ENCODE data around the gene ZNF544.

GRCh38 chr19:58248886-58249285 lies 20.2 kb downstream of the ZNF544 start:
- no peak for TF ChIP-seq CTCF (conservative IDR thresholded peaks at IDR 0.05)
- no peak for TF ChIP-seq EZH2 (IDR thresholded peaks at IDR 0.05; ENCODE audit: low read depth)
